ENCODE measurements around the gene FSD2. TPM values are rescaled to one million over a fixed set of nuclear protein-coding genes. Genes with fewer than 3 reads are reported as not detected.

Gene FSD2
- total and polyA plus RNA-seq, 2 of the 8 experiments (the other 6 are each of a cell fraction or from before 2014, with no cell fraction given), result 0.02 TPM; not detected in 1

GRCh38 chr15:82767163-82767829, 38.6 kb downstream of the FSD2 start:
- Histone ChIP-seq H3K4me2 (ENCODE audit: insufficient read depth in 1 of 2, low read depth in 2 of 2, low read length in 2 of 2) (no peak overlapping the region), H3K79me2 (ENCODE audit: control insufficient read depth in 1 of 2, insufficient read depth in 2 of 2, low read length in 2 of 2) (no peaks in the 10 kb centered on the region)
- TF ChIP-seq TEAD4 (IDR thresholded peaks at IDR 0.05; ENCODE audit: low read depth, low read length), result no peak
- no peak for TF ChIP-seq BRCA1 (IDR thresholded peaks at IDR 0.05; ENCODE audit: low read depth, low read length)
- TF ChIP-seq RAD21 (IDR thresholded peaks at IDR 0.05 in 1 of 2, conservative IDR thresholded peaks at IDR 0.05 in 1 of 2; ENCODE audit: low read depth in 2 of 2, low read length in 2 of 2), result no peak
- TF ChIP-seq SP4 (IDR thresholded peaks at IDR 0.05; ENCODE audit: low read length), result no peak
- TF ChIP-seq CHD2 (IDR thresholded peaks at IDR 0.05; ENCODE audit: low read length), result no peak
- no peak for TF ChIP-seq SAP30 (IDR thresholded peaks at IDR 0.05; ENCODE audit: insufficient read depth, insufficient replicate concordance, low read length)
- no peak for TF ChIP-seq HDAC6 (IDR thresholded peaks at IDR 0.05; ENCODE audit: low read depth, low read length)

More at GRCh38 chr15:82767163-82767829, 38.6 kb downstream of the FSD2 start:
- H3K56ac ChIP-seq (replicated peaks; ENCODE audit: insufficient read length, low read depth, low read length), result no peak overlapping the region
- no peak overlapping the region for H3K4ac ChIP-seq (replicated peaks; ENCODE audit: insufficient read length, low read depth, low read length)
- DNase-seq (ENCODE audit: low read depth in 1 of 2, low spot score in 2 of 2) (no peak), FAIRE-seq (no peak)
- H2AFZ ChIP-seq (ENCODE audit: low read length), result no peak overlapping the region
- no peak overlapping the region for H2BK12ac ChIP-seq (ENCODE audit: low read depth, low read length)
- no peak overlapping the region for H4K91ac ChIP-seq (replicated peaks; ENCODE audit: insufficient read length, low read length)
- H3K4me1 ChIP-seq (replicated peaks in 1 of 4; ENCODE audit: control insufficient read depth in 3 of 4, insufficient read depth in 4 of 4, low read length in 3 of 4), result peaks cover 0 to 4% (median 1%) of the 10 kb centered on the region in 4 experiments; a peak in 1 of 7 replicates
- H2AK5ac ChIP-seq (ENCODE audit: low read depth, low read length), result no peak overlapping the region
- no peaks in the 10 kb centered on the region for H3K36me3 ChIP-seq (ENCODE audit: control insufficient read depth in 2 of 4, insufficient read depth in 4 of 4, low read length in 3 of 4)
- H3K23me2 ChIP-seq (ENCODE audit: low read depth, low read length), result no peaks in the 10 kb centered on the region
- no peak overlapping the region for H2BK5ac ChIP-seq (ENCODE audit: low read depth, low read length)
- CTCF ChIA-PET (ENCODE audit: partially characterized antibody), result interaction anchor here (2.0 kb wide), 1 partner anchor 44 kb away, joined by 5 read pairs; no protein-coding TSS in a partner anchor
- H3K23ac ChIP-seq (ENCODE audit: insufficient read length), result no peak overlapping the region
- H4K8ac ChIP-seq (ENCODE audit: extremely low read depth, insufficient read depth, low read length), result no peak overlapping the region
- H3K9ac ChIP-seq (replicated peaks in 1 of 4; ENCODE audit: extremely low read depth in 1 of 4, low read depth in 3 of 4, low read length in 3 of 4), result no peak overlapping the region
- H3K27me3 ChIP-seq (replicated peaks in 1 of 4; ENCODE audit: control insufficient read depth in 3 of 4, extremely low read depth in 1 of 4, insufficient read depth in 3 of 4, low read length in 3 of 4), result no peaks in the 10 kb centered on the region
- no peak overlapping the region for H2BK120ac ChIP-seq (replicated peaks; ENCODE audit: low read depth, low read length)
- no peak overlapping the region for H2BK20ac ChIP-seq (ENCODE audit: low read length)
- 91% methylated on average over 2 of the region's 2 CpGs; no CpG with 5 or more reads in 1 of the 2 experiments for WGBS, 2 experiments (ENCODE audit: extremely low coverage in 1 of 2, insufficient coverage in 1 of 2, insufficient read length in 1 of 2, insufficient replicate concordance in 2 of 2, low coverage in 1 of 2, low lambda C conversion rate in 2 of 2, missing lambda C conversion rate in 1 of 2)
- no peak overlapping the region for H3K27ac ChIP-seq (ENCODE audit: low read depth, low read length)
- H3K79me1 ChIP-seq (ENCODE audit: low read depth, low read length), result no peaks in the 10 kb centered on the region
- peaks cover 0 to 2% of the 10 kb centered on the region in 2 experiments for H4K20me1 ChIP-seq (replicated peaks in 1 of 2; ENCODE audit: control insufficient read depth in 1 of 2, insufficient read depth in 2 of 2, low read length in 2 of 2)
- H3K4me3 ChIP-seq (ENCODE audit: extremely low read depth in 1 of 4, insufficient read depth in 2 of 4, low read depth in 3 of 4, low read length in 4 of 4), result no peak overlapping the region
- no peak overlapping the region for H2BK15ac ChIP-seq (ENCODE audit: low read length)
- POLR2A ChIA-PET (ENCODE audit: partially characterized antibody), result interaction anchor here (1.9 kb wide), 1 partner anchor 226 kb away, joined by 5 read pairs; the partner anchor contains the start of gene RPS17
- H4K5ac ChIP-seq (ENCODE audit: insufficient read length, low read depth, low read length), result no peak overlapping the region
- no peaks in the 10 kb centered on the region for H3K9me3 ChIP-seq (ENCODE audit: insufficient read depth in 2 of 2, low read depth in 1 of 2, low read length in 1 of 2)
- H3K18ac ChIP-seq (ENCODE audit: extremely low read depth, low read length), result no peak overlapping the region
- H3K14ac ChIP-seq (ENCODE audit: insufficient read length), result no peak overlapping the region
